NB4 (cell line): ENCODE measurements around the gene NIN.

Experiments used
- CTCF ChIP-seq: IDR thresholded peaks from one replicate; pipeline ENCODE4 v1.5.1; 2012; ENCODE audit warnings: low read depth, low read length
- MYC ChIP-seq: IDR thresholded peaks from 2 replicates; pipeline ENCODE4 v1.6.1; 2011; ENCODE audit warnings: low read depth, low read length
- POLR2A ChIP-seq: IDR thresholded peaks from 2 replicates; pipeline ENCODE4 v1.6.1; 2011; ENCODE audit warnings: mild to moderate bottlenecking; ENCODE audit not compliant: insufficient read length; ENCODE audit errors: extremely low read depth
- TF ChIP-seq, protein P1 (sequence below): IDR thresholded peaks from 2 replicates; pipeline ENCODE4 v1.6.1; 2011; ENCODE audit warnings: low read depth, low read length

DNA sequence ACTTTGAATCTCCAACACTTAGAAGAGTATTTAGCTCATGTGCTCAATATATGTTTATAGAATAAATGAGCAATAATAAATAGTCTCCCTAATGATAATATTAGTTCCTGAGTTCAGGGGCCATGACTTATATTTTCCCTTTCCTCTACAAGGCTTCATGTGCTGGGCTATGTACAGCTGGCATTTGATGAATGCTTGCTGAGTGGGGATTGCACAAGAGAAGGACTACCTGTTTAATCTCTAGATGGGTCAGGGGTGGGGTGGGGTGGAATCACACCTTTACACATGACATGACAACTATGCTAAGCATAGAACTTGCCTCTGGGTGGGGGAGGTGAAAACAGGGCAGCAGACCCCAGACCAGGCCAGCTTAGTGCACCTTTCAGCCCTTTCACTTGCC, 33.3 kb upstream of the NIN start:
- TF ChIP-seq CTCF (no peak), POLR2A (no peak), MYC (no peak)
- TF ChIP-seq, protein P1, sequence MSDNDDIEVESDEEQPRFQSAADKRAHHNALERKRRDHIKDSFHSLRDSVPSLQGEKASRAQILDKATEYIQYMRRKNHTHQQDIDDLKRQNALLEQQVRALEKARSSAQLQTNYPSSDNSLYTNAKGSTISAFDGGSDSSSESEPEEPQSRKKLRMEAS = no peak
